A673 (cell line): ENCODE measurements around the gene PHLPP2. TPM values are rescaled to one million over a fixed set of nuclear protein-coding genes. Genes with fewer than 3 reads are reported as not detected.
A peak's percentile ranks its signal among the peaks of the same experiment; 100 is the strongest.

ENCODE experiments used
- BruUV-seq: library from RNA; stranded (reverse); fragments of 400-500 nt; replicated peaks from 2 replicates; lab custom pipeline; 2021; lab: Mats Ljungman, UMichigan
- CTCF ChIA-PET: fragments of 300-600 bp; sonication (Branson Sonifier 250); formaldehyde crosslinking; loops from one replicate; lab custom pipeline; 2022; ENCODE audit warnings: antibody characterized with exemption; lab: Charles Lee
- POLR2A ChIA-PET: fragments of 300-600 bp; sonication (Branson Sonifier 250); formaldehyde crosslinking; loops from one replicate; lab custom pipeline; 2022; ENCODE audit warnings: antibody characterized with exemption; ENCODE audit not compliant: low non-redundant PET; lab: Charles Lee
- DNase-seq: peaks from one replicate; pipeline ENCODE4 v3.0.0-alpha.2; 2015; ENCODE audit warnings: low spot score
- H3K27ac ChIP-seq: fragments of 200-600 bp; sonication (generic); 2 replicates; pipeline ENCODE4 v1.5.1; 2016; ENCODE audit warnings: mixed run types, low read depth, mild to moderate bottlenecking, mixed read lengths, antibody characterized with exemption, low read length; ENCODE audit not compliant: poor library complexity, severe bottlenecking
- H3K27me3 ChIP-seq: fragments of 200-600 bp; sonication (generic); replicated peaks from 2 replicates; pipeline ENCODE4 v1.6.1; 2017; ENCODE audit warnings: mixed run types, low read depth, mild to moderate bottlenecking, mixed read lengths, antibody characterized with exemption, low read length; ENCODE audit not compliant: insufficient read depth, poor library complexity
- H3K36me3 ChIP-seq: fragments of 200-600 bp; sonication (generic); 2 replicates; pipeline ENCODE4 v1.6.1; 2016; ENCODE audit warnings: mixed run types, mild to moderate bottlenecking, mixed read lengths, antibody characterized with exemption, low read length; ENCODE audit not compliant: insufficient read depth, poor library complexity, severe bottlenecking
- H3K4me1 ChIP-seq: fragments of 200-600 bp; sonication (generic); 2 replicates; pipeline ENCODE4 v1.6.1; 2017; ENCODE audit warnings: mixed run types, mild to moderate bottlenecking, mixed read lengths, antibody characterized with exemption, low read length; ENCODE audit not compliant: insufficient read depth, poor library complexity, severe bottlenecking
- H3K4me3 ChIP-seq: fragments of 200-600 bp; sonication (generic); 2 replicates; pipeline ENCODE4 v1.5.1; 2016; ENCODE audit warnings: low read depth, mixed run types, mild to moderate bottlenecking, mixed read lengths, low read length; ENCODE audit not compliant: poor library complexity, severe bottlenecking
- H3K9me3 ChIP-seq: fragments of 200-600 bp; sonication (generic); 2 replicates; pipeline ENCODE4 v1.6.1; 2016; ENCODE audit warnings: mixed run types, low read depth, mild to moderate bottlenecking, mixed read lengths, antibody characterized with exemption, low read length; ENCODE audit not compliant: poor library complexity, severe bottlenecking
- EZH2 ChIP-seq: fragments of 200-600 bp; sonication (generic); IDR thresholded peaks from 2 replicates; pipeline ENCODE4 v1.6.1; 2017; ENCODE audit warnings: borderline replicate concordance, low read depth, mild to moderate bottlenecking, mixed read lengths, antibody characterized with exemption, low read length; ENCODE audit not compliant: poor library complexity, severe bottlenecking
- intact Hi-C: fragments of 100-400 bp; cut with micrococcal nuclease; formaldehyde crosslinking; loops from one replicate; pipeline ENCODE4 v1.10.0; 2022; ENCODE audit not compliant: unreplicated experiment
- total RNA-seq: library from RNA; stranded (reverse); gene quantifications from 2 replicates; pipeline ENCODE4 v1.2.3, GENCODE V29; 2021
- TF ChIP-seq, protein P1 (sequence below): fragments of 300-800, 200-600 bp; sonication (generic); conservative IDR thresholded peaks from 2 replicates; pipeline ENCODE4 v1.5.1; 2017; ENCODE audit warnings: low read depth, mild to moderate bottlenecking, antibody characterized with exemption, low read length, moderate library complexity, mixed read lengths

The PHLPP2 gene
- total RNA-seq, 1 experiment from 2014 or later = 18.3 TPM

DNA sequence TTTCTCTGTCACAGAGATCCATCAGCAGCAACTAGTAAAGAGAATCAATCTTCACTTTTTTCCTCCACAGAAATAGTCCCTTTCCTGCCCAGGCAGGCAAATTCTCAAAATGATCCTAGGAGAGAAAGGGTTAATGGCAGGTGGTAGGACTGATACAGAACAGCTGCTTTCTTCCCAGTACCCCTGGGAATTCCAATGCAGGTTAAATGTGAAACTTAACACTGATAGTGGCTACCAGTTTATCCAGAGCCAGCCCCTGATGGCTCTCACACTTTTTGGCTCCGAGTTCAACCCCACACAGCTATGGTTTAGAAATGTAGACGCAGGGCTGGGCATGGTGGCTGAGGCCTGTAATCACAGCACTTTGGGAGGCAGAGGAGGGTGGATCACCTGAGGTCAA lies 76.3 kb downstream of the PHLPP2 start:
- H3K27me3 ChIP-seq = no peaks in the 10 kb centered on the region
- H3K9me3 ChIP-seq = no peaks in the 10 kb centered on the region
- H3K4me3 ChIP-seq = no peak overlapping the region
- intact Hi-C loops = loop anchor here (5.0 kb wide), 1 partner anchor 81 kb away; no protein-coding TSS in a partner anchor
- ChIA-PET CTCF (no interaction called here), POLR2A (no interaction called here)
- H3K27ac ChIP-seq = no peak overlapping the region
- BruUV-seq = no TSS peak
- no peaks in the 10 kb centered on the region for H3K4me1 ChIP-seq
- TF ChIP-seq, protein P1, sequence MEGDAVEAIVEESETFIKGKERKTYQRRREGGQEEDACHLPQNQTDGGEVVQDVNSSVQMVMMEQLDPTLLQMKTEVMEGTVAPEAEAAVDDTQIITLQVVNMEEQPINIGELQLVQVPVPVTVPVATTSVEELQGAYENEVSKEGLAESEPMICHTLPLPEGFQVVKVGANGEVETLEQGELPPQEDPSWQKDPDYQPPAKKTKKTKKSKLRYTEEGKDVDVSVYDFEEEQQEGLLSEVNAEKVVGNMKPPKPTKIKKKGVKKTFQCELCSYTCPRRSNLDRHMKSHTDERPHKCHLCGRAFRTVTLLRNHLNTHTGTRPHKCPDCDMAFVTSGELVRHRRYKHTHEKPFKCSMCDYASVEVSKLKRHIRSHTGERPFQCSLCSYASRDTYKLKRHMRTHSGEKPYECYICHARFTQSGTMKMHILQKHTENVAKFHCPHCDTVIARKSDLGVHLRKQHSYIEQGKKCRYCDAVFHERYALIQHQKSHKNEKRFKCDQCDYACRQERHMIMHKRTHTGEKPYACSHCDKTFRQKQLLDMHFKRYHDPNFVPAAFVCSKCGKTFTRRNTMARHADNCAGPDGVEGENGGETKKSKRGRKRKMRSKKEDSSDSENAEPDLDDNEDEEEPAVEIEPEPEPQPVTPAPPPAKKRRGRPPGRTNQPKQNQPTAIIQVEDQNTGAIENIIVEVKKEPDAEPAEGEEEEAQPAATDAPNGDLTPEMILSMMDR = no peak
- TF ChIP-seq EZH2 = no peak
- H3K36me3 ChIP-seq = peaks cover 37% of the 10 kb centered on the region
- no peak for DNase-seq

DNA sequence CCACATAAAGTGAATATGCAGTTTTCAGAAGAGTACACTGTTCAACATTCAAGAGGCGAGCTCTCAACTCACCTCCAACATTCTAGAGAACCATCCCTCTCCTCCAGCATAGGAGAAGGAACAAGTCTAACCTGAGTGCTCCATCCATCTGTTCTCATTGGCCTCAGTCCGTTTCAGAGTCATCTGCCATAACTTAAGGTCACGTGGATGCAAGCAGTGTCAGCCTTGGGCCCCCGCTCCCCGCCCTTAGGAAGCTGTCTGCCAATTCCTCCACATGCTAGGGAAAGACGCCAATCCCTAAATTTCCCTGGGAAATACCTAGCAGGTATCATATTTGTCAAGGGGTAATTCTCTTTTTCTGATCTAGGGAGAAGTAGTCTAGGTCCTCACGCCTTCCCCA lies 77.1 kb downstream of the PHLPP2 start:
- H3K4me1 ChIP-seq = no peaks in the 10 kb centered on the region
- no peak overlapping the region for H3K4me3 ChIP-seq
- CTCF ChIA-PET = no interaction called here
- H3K27ac ChIP-seq = no peak overlapping the region
- no peaks in the 10 kb centered on the region for H3K9me3 ChIP-seq
- no TSS peak for BruUV-seq
- POLR2A ChIA-PET = no interaction called here
- TF ChIP-seq EZH2 = no peak
- TF ChIP-seq, protein P1 = no peak
- no peak for DNase-seq
- no peaks in the 10 kb centered on the region for H3K27me3 ChIP-seq
- H3K36me3 ChIP-seq = peaks cover 33% of the 10 kb centered on the region
- intact Hi-C loops = loop anchor here (5.0 kb wide), 1 partner anchor 80 kb away; no protein-coding TSS in a partner anchor

DNA sequence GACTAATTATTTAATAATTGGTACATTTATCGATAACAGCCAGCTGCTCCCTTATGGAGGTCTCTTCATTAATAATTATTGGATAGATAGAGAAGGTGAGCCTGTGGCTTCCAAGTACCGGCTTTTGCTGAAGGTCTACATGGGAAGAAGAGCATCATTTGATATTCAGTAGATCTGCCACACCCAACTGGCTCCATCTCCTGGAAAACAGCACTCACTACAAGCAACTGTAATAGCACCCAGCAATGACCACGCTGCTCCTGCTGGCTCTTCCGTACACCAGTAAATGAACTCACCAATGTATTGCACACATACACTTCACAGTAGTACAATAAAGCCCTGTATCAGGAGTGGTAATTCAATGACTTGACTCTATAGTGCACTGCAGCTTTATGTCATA lies 79.1 kb downstream of the PHLPP2 start:
- TF ChIP-seq, protein P1 = peak; percentile 78
- TF ChIP-seq EZH2 = no peak
- ChIA-PET CTCF (no interaction called here), POLR2A (no interaction called here)
- peaks cover 29% of the 10 kb centered on the region for H3K36me3 ChIP-seq
- no TSS peak for BruUV-seq
- no peaks in the 10 kb centered on the region for H3K9me3 ChIP-seq
- no peak overlapping the region for H3K4me3 ChIP-seq
- no peaks in the 10 kb centered on the region for H3K4me1 ChIP-seq
- H3K27me3 ChIP-seq = no peaks in the 10 kb centered on the region
- intact Hi-C loops = loop anchor here (5.0 kb wide), 1 partner anchor 78 kb away; no protein-coding TSS in a partner anchor
- DNase-seq = peak; percentile 65
- H3K27ac ChIP-seq = no peak overlapping the region
